NCI-H446 (cell line): ENCODE results near the gene DLL4.
"Not testable (repeated sequence)": the region's sequence is repeated elsewhere in the genome, so short reads cannot be mapped to it uniquely, and the experiment has no call there.

Source experiments
- DNase-seq, 2 experiments: peaks; one replicate each; lab custom pipeline; 2025; lab: John Stamatoyannopoulos, UW

DLL4 gene

DNA sequence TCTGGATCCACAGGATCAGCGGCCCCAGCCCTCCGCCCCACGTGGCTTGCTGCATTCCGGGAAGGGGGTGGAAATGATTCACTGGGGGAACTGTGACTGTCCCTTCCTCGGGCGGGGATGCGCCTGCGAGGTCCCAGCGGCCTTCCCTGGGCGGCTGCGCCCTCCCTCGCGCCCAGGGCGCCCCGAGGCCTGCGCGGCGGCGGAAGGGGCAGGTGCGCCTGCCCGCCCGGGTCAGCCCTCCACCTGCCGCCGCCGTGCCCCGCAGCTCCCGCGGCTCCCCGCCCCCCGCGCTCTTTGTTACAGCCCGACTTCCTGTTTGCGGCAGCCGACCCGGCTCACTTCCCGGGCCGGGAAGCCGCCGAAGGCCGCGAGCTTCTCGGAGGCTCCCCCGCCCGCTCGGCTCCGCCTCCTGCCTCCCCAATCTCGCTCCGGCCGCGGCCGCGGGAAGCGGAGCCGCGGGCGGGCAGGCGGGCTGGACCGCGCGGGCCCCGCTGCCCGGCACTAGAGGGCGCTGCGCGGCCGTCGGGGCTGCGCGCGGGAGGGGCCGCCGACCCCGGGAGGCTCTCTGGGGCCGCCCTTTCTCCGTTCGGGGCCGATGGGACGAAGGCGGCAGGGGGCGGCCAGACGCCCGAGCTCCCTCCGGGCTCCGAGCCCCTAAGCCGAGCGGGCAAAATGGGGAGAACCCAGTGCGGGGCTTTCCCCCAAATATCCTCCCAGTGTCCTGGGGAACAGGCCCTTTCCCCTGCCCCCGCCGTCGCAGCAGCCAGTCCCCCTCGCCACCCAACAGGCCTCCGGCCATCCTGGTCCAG is 12.6 kb downstream of the DLL4 start:
- peak in 1 of 2 experiments; percentile 64 for DNase-seq

DNA sequence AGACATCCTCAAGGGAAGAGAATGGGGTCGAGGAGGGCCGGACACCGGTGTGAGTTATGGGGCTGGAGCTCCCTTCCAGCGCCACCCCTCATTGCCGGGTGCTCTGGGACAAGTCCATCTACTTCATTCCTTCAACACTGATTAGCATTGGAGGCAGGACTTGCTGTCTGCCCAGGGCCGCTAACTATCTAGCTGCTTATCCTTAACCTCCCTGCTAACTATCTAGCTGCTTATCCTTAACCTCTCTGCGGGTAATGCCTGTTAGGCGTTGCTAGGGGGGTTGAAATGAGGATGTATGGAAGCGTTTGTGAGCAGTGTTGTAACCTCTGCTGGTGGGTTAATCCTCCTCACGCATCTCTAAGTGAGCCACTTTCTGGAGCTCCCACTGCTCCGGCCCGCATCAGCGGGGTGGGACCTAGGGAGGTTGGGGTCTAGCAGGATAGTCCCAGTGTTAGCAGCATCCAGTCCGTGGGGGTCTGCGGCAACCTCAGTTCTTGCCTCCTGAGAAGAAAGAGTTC is 13.3 kb downstream of the DLL4 start:
- DNase-seq, result no peak

DNA sequence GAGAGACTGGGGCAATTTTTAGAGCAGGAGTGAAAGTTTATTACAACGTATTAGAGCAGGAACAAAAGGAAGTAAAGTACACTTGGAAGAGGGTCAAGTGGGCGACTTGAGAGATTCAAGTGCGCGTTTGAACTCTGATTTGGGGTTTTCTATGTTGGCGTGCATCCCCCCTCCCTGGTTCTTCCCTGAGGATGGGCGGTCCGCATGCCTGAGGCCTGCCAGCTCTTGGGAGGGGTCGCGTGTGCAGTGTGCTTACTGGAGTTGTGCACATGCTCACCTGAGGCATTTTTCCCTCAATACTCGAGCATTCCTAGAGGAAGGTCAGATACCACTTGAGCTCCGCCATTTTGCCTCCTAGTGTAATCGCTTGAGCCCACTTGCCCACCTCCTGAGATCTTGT is 13.7 kb downstream of the DLL4 start:
- DNase-seq, result no peak

DNA sequence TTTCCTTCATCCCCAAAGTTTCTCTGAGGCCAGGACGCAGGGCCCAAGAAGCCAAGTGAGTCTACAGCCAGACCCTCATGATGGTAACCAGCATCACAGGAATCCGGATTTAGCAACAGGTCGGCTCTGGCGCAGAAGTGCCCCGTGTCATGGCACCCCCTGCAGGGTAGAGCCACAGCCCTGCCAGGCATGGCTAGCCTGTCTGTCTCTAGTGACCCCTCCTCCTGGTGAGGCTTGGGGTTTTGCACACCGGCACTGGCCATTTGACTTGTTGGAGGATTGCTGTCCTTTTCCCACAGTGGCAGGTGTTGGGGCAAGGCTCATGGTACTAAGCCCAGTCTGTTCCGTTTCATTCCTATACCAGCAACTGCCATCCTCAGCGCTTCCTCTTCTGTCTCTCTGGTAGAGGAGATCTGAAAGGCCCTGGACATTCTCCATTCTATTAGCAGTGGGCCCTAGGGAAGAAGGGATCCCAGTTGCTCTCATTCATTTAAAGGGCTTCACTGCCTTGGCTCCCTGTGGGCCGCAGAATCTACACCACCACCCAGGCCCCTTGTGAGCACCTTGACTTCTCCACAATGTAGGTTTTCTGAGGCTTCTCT is 14.7 kb downstream of the DLL4 start:
- DNase-seq, result no peak

DNA sequence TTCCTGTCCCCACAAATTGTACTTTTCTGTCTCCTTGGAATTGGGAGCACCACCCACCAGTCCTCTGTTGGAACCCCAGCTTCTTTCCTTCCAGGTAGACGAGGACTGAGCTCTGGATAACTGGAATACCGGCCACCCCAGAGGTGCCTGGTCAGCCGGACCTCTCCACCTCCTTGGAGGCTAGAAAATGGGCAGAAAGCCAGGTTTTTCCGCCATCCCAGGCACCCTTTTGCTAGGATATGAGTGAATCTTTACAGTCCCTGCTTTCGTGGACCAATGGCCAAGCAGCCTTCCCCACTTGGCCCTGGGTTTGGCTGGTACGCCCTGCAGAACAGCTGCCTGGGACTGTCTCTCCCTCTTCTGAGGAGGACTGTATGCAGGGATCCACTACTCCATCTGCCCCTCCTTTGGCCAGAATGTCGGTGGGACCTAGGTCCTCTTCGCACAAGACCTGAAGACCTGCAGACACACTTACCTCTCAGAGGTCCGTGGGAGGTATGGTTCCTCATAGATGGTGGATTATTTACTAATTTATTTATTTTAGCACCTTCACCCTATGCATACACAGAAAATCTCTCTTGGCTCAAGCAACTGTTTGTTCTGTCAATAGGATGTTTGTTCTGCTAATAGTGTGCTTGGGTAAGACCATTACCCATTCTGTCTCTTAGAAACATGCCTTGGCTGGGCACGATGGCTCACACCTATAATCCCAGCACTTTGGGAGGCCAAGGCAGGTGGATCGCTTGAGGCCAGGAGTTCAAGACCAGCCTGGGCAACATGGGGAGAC is 15.6 kb downstream of the DLL4 start:
- no peak for DNase-seq

DNA sequence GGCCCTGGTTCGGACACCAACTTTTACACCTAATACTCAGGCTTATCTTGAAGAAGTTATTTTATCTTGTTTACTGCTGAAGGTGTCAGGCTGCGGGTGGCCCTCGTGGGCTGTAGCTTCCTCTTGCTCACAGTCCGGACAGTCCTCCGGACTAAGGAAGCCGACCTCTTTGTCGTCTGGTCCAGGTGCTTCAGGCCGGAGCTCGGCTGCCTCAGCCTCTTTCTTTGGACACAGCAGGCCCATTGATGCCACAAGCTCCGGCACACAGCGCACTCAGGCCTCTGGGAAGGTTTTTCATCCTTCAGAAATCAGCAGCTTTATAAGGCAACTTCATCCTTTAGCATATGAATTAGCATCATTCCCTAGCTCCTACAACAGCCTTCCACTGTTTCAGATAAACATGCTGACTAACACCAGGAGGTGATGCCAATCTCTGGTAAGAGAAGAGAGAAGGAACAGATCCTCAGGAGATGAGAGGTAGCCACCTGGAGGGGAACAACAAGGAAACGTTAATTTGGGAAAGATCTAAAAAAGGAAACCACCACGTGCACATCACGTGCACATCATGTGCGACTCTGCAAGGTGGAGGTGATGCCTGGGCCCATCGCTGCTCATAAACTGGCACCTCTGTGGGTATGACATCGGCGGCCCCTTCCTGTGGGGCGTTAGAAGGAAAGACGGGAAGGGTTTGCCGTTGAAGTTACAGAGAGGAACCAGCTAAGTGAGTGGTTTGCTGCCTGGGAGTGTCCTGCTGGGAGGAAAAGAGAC is 19.8 kb downstream of the DLL4 start:
- no peak for DNase-seq

DNA sequence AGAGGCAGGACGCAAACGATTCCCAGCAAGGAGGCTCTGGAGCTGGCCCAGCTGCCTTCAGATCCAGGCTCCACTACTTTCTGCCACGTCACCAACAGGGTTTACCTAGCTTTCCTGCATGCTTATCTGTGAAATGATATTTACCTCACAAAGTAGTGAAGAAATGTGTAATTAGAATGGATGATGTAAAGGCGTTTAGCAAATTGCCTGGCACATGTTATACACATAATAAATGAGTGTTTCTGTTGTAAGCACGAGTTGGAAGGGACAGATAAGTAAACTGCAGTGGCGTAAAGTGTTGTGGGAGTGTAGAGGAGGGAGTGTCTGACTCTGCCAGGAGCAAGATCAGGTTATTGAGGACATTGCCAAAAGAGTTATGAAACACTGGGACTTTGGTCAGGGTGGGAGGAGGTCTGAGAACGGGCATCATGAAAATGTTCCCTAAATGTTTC is 20.6 kb downstream of the DLL4 start:
- DNase-seq, result no peak

DNA sequence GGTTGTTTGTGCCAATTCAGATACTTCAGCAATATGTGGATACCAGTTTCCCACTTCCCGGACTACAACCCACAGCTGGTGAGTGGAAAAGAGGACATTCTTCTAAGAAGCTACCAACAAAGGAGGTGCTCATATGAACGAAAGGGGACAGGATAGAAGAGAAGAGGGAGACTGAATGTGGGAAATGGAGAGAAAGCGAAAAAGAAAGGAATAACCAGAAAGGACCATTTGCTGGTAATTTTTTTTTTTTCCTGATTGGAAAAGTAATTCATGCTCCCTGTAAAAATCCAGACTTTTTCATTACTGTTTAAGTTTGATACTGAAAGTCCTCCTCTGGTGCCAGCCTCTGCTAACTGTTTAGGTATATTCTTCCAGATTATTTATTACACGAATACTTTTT is 22.6 kb downstream of the DLL4 start:
- DNase-seq, result no peak

DNA sequence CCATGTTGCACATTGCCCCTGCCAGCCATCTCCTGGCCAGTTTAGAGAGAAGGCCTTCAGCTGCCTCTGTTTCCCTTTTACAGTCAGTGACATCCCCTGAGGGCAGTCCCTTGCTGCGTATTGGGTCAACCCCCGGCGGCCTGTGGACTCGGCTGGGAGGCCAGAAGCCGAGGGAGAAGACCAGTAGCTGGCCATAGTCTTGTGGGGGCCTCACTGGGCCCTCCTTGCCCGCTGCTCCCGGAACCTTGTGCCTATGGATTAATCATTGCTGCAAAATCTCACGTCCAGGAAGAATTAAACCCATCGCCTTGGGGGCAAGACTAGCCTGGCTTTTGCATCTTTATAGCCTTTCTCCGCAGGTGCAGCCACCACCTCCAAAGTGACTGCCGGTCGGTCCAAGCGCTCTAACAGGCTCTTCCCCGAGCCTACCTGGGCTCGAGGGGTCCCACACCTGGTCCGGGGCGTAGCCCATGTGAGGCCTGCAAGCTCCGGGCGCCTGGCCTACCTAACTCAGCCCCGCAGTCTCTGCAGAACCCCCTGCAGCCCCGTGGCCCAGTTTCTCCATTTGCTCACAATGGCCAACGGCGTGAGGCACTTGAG is 23.3 kb downstream of the DLL4 start:
- no peak for DNase-seq

DNA sequence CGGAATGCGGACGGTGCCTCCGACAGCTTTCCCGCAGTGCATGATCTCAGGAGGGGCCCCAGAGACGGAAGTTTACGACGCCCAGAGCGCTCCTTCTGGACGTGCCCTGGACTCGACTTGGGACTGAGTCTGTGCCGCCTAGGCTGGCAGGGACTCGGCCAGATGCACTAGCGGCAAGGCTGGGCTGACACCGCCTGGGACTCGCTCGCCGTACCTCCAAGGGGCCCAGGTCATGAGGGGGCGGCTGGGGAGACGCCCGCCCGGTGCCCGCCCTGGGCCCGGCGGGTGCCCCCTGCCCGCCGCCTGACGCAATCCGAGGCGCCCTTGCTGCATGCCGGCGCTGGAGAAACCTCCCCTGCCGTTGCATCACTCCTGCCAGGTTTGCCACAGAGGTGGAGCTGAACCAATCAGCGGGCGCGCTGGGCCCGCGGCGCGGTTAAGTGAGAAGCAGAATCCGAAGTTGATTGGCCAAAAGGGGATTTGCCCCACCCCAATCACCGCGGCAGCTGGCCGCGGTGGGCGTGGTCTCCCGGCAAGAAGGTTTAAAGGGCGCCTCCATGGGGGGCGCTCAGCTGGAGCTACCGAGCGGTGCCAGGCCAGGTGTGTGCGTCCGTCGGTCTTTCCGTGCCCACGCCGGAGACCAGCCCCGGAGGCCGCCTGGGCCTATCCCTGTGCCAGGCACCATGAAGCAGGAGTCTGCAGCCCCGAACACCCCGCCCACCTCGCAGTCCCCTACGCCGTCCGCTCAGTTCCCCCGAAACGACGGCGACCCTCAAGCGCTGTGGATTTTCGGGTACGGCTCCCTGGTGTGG is 24.0 kb downstream of the DLL4 start, which contains the start of gene CHAC1:
CHAC1 (plus strand) TSS at position 571 of the 812 bp plus-strand sequence; CDS start at position 684, 113 bp downstream.
- peak; percentile 65 to 94 for DNase-seq

DNA sequence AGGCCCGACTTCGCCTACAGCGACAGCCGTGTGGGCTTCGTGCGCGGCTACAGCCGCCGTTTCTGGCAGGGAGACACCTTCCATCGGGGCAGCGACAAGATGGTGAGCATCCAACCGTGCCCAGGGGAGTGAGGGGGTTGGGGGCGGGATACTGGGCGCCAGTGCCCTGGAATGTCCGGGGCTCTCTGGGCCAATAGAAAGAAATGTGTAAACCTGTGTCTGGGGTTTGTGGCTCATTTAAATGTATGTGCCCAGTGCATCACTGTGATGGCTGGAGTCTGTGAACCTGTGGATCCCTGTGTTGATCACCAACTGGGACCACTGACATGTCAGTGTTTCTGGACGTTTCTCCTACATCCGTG is 24.6 kb downstream of the DLL4 start:
- DNase-seq, result no peak

DNA sequence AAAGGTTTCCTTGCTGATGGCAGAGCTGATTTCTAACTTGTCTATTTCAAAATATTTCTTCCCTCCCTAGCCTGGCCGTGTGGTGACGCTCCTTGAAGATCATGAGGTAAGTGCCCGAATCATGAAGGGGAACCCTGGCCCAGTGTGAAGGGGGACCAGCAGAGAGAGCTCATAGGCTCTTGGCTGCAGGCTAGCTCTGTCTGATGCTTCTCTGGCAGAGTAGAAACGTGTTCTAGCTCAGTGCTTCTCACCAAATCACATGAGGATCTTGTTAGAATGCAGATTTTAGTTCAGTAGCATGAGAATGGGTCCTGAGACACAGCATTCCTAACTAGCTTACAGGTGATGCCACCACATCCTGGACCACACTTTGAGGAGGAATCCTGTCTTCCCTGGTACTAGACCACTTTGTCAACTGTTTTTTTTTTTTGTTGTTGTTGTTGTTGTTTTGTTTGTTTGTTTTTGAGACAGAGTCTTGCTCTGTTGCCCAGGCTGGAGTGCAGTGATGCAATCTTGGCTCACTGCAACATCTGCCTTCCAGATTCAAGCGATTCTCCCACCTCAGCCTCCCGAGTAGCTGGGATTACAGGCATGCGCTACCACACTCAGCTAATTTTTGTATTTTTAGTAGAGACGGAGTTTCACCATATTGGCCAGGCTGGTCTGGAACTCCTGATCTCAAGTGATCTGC is 25.2 kb downstream of the DLL4 start:
- DNase-seq, result not testable (repeated sequence)

DNA sequence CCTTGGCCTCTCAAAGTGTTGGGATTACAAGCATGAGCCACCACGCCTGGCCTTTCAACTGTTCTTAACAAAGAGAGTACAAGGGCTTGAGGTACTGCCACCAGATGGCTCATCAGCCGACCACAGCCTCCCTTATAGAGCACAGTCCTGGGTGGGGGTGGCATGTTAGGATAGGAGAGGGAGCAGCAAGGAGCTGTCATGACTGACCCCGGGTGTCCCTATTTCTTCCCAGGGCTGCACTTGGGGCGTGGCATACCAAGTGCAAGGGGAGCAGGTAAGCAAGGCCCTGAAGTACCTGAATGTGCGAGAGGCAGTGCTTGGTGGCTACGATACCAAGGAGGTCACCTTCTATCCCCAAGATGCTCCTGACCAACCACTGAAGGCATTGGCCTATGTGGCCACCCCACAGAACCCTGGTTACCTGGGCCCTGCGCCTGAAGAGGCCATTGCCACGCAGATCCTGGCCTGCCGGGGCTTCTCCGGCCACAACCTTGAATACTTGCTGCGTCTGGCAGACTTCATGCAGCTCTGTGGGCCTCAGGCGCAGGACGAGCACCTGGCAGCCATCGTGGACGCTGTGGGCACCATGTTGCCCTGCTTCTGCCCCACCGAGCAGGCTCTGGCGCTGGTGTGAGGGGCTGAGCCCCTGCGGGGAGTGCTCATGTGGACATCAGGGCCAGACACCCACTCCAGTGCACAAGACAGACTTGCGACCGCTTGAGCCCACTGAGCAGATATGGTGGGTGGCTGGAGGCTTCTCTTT is 26.2 kb downstream of the DLL4 start:
- DNase-seq, result no peak

DNA sequence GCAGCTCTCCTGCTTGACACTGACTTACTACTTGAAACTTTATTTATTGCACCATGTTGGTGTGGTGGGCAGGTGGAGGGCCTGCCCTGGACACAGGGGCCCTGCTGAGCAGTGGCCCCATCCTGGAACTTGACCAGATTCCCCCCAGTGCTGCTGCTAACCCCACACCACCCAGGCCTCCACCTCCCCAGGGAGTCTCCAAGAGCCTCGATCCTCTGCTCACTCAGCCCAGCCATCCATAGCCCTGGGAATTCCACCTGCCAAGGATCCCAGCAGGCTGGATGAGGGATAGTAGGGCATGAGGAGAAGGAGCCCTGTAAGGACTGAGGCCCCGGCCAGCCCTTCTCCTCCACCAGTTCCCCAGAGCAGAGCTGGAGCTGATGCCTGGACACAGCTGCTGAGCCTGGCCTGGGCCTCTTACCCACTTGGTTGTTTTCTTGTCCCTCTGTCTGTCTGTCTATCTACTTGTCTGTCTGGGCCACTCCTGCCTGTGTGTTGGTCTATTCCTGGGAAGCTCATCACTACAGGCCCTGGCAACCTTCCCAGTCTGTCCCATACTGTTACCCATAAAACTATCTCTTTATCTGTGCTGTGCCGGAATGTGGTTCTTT is 26.9 kb downstream of the DLL4 start:
- DNase-seq, result no peak

DNA sequence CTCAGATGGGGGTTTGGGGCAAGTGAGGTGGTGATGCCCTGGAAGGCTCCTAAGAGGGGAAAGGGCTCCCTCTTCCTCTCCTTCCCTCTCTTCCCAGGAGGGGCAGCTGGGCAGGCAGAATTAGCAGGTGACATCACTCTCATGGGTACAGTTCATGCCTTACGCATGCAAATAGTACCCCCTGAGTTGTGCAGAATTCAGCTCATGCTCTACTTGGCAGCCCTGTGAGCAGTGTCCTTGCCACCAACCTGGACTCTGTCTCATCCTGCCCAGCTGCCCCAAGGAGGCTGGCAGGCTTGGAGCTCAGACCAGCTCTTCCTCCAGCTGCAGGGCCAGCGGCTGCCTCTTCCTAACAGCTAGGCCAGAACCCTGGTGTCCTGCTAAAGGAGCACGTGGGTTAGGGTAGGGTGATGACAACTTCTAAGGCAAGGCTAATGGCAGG is 27.4 kb downstream of the DLL4 start:
- DNase-seq, result no peak

DNA sequence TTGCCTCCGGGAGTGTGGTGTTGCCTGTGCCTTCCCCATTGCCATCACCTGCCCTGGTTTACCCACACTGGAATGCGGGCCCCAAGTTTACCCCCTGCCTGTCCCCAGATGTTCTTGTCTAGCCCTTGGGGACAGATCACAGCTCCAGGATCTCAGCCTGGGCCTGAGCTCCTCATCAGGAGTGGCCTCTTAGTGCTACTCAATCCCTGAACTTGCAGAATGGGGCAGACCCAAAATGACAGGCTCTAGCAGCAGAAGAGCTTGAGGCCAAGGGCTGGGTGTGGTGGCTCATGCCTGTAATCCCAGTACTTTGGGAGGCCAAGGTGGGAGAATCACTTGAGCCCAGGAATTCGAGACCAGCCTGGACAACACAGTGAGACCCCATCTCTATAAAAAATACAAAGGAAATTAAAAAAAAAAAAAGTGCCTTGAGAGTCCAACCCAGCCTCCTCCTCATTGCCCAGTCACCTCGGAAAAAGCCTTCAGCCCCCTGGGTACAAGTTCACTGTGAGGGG is 28.0 kb downstream of the DLL4 start:
- DNase-seq, result no peak

DNA sequence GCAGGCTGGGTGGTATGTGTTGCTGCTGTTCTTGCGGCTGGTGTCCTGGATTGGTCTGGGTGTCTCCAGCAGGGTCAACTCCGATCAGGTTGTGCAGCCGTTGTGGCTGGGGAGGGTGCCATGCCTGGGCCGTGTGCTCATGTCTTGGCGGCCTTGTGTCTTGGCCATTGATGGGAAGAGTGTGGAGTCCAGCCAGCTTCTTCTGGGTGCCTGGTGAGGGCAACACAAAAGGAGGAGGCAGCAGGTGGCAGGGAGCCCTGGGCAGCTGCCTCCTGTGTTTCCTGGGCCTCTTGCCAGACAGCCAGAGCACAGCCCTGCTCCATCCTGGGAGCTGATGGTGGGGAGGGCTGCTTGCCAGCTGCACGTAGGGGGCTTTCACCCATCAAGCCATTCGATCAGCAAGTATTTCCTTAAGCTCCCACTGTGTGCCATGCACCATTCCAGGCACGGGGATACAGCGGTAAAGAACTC is 28.5 kb downstream of the DLL4 start:
- peak; percentile 14 to 90 for DNase-seq

DNA sequence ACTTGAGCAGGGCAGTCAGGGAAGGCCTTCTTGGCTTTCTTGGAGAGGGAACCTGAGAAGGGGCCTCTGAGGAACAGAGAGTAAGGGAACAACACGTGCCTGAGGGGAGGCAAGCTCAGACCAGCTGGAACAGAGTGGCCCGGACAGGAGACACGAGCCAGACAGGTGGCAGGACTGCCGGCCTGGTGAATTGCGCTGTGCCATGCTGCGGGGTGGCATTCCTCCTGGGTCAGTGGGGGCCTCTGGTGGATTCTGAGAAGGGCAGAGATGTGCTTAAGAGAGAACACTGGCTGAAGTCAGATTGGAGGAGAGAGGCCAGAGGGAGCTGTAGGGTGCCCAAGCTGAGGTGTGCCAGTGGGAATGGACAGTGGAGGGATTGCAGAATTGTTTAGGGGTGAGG is 29.0 kb downstream of the DLL4 start:
- DNase-seq, result no peak
